HEK293 (cell line): ENCODE results near the gene SRP9.

ENCODE experiments used
- CTCF ChIA-PET: fragments of 350-600 bp; formaldehyde crosslinking; extraction: SDS; loops from one replicate; lab custom pipeline; 2021; ENCODE audit warnings: antibody characterized with exemption; lab: Yijun Ruan, JAX
- POLR2A ChIA-PET: fragments of 300-600 bp; formaldehyde crosslinking; extraction: SDS; loops from one replicate; lab custom pipeline; 2020; ENCODE audit warnings: antibody characterized with exemption, inconsistent platforms; lab: Yijun Ruan, JAX
- H3K27ac ChIP-seq: fragments of 200-500 bp; sonication (Bioruptor generic); 2 replicates; pipeline ENCODE4 v1.5.1; 2014; ENCODE audit warnings: low read depth, low read length, control low read depth, inconsistent platforms; ENCODE audit errors: extremely low read depth
- H3K36me3 ChIP-seq, 2 experiments: fragments of 200-500 bp in 1 of 2; sonication (Bioruptor generic) in 1 of 2; 1 replicate in 1 of 2; 2 replicates in 1 of 2; pipeline ENCODE4 v1.5.1; 2014 to 2017; ENCODE audit warnings: inconsistent platforms in 2 of 2, low read length in 2 of 2; ENCODE audit not compliant: control insufficient read depth in 2 of 2, insufficient read depth in 1 of 2
- H3K4me1 ChIP-seq: fragments of 200-500 bp; sonication (Bioruptor generic); 2 replicates; pipeline ENCODE4 v1.5.1; 2014; ENCODE audit warnings: mild to moderate bottlenecking, low read length, inconsistent platforms; ENCODE audit not compliant: control insufficient read depth, insufficient read depth
- H3K4me3 ChIP-seq: 2 replicates; pipeline ENCODE4 v1.5.1; 2011; ENCODE audit warnings: low read depth, mild to moderate bottlenecking, control low read depth, low read length, moderate library complexity
- H3K9me3 ChIP-seq: fragments of 200-500 bp; sonication (Bioruptor generic); 2 replicates; pipeline ENCODE4 v1.5.1; 2014; ENCODE audit warnings: low read depth, low read length, inconsistent platforms; ENCODE audit not compliant: control insufficient read depth, insufficient read depth
- KLF1 ChIP-seq: fragments of 450-650 bp; formaldehyde crosslinking; IDR thresholded peaks from 2 replicates; pipeline ENCODE4 v1.5.1; 2016; ENCODE audit warnings: missing biosample characterization, missing genetic modification characterization
- PRDM10 ChIP-seq: fragments of 450-650 bp; formaldehyde crosslinking; IDR thresholded peaks from 2 replicates; pipeline ENCODE4 v1.5.1; 2016; ENCODE audit warnings: missing biosample characterization, missing genetic modification characterization
- PRDM2 ChIP-seq: fragments of 450-650 bp; formaldehyde crosslinking; IDR thresholded peaks from 2 replicates; pipeline ENCODE4 v1.5.1; 2016; ENCODE audit warnings: missing biosample characterization, missing genetic modification characterization, borderline replicate concordance
- SP2 ChIP-seq: fragments of 450-650 bp; formaldehyde crosslinking; IDR thresholded peaks from 2 replicates; pipeline ENCODE4 v1.5.1; 2016; ENCODE audit warnings: missing biosample characterization, missing genetic modification characterization
- WT1 ChIP-seq: fragments of 450-650 bp; formaldehyde crosslinking; IDR thresholded peaks from 2 replicates; pipeline ENCODE4 v1.5.1; 2016; ENCODE audit warnings: missing biosample characterization, missing genetic modification characterization
- ZBTB10 ChIP-seq: fragments of 450-650 bp; formaldehyde crosslinking; IDR thresholded peaks from 2 replicates; pipeline ENCODE4 v1.5.1; 2016; ENCODE audit warnings: missing biosample characterization, missing genetic modification characterization
- ZBTB17 ChIP-seq: fragments of 450-650 bp; formaldehyde crosslinking; IDR thresholded peaks from 2 replicates; pipeline ENCODE4 v1.5.1; 2016; ENCODE audit warnings: missing biosample characterization, missing genetic modification characterization
- ZBTB21 ChIP-seq: fragments of 450-650 bp; formaldehyde crosslinking; IDR thresholded peaks from 2 replicates; pipeline ENCODE4 v1.5.1; 2017; ENCODE audit warnings: missing biosample characterization, missing genetic modification characterization
- ZFP41 ChIP-seq: fragments of 450-650 bp; formaldehyde crosslinking; IDR thresholded peaks from 2 replicates; pipeline ENCODE4 v1.5.1; 2016; ENCODE audit warnings: missing biosample characterization, missing genetic modification characterization, borderline replicate concordance
- ZNF112 ChIP-seq: fragments of 450-650 bp; formaldehyde crosslinking; IDR thresholded peaks from 2 replicates; pipeline ENCODE4 v1.5.0; 2017; ENCODE audit warnings: missing biosample characterization, missing genetic modification characterization
- ZNF146 ChIP-seq: fragments of 450-650 bp; formaldehyde crosslinking; IDR thresholded peaks from 2 replicates; pipeline ENCODE4 v1.5.1; 2016; ENCODE audit warnings: missing biosample characterization, missing genetic modification characterization
- ZNF16 ChIP-seq: fragments of 450-650 bp; formaldehyde crosslinking; IDR thresholded peaks from 2 replicates; pipeline ENCODE4 v1.5.1; 2016; ENCODE audit warnings: low read depth, missing biosample characterization, missing genetic modification characterization
- ZNF169 ChIP-seq: fragments of 450-650 bp; formaldehyde crosslinking; IDR thresholded peaks from 2 replicates; pipeline ENCODE4 v1.5.1; 2016; ENCODE audit warnings: missing biosample characterization, missing genetic modification characterization
- ZNF211 ChIP-seq: fragments of 450-650 bp; formaldehyde crosslinking; IDR thresholded peaks from 2 replicates; pipeline ENCODE4 v1.5.1; 2016; ENCODE audit warnings: low read depth, missing biosample characterization, missing genetic modification characterization
- ZNF23 ChIP-seq: fragments of 450-650 bp; formaldehyde crosslinking; IDR thresholded peaks from 2 replicates; pipeline ENCODE4 v1.5.1; 2016; ENCODE audit warnings: missing biosample characterization, missing genetic modification characterization, borderline replicate concordance
- ZNF362 ChIP-seq: fragments of 450-650 bp; formaldehyde crosslinking; IDR thresholded peaks from 2 replicates; pipeline ENCODE4 v1.5.1; 2016; ENCODE audit warnings: missing biosample characterization, missing genetic modification characterization
- ZNF473 ChIP-seq: fragments of 450-650 bp; formaldehyde crosslinking; IDR thresholded peaks from 2 replicates; pipeline ENCODE4 v1.5.1; 2017; ENCODE audit warnings: missing biosample characterization, missing genetic modification characterization
- ZNF513 ChIP-seq: fragments of 450-650 bp; IDR thresholded peaks from 2 replicates; pipeline ENCODE4 v1.5.1; 2018; ENCODE audit warnings: missing biosample characterization, missing genetic modification characterization
- ZNF664 ChIP-seq: fragments of 450-650 bp; formaldehyde crosslinking; IDR thresholded peaks from 2 replicates; pipeline ENCODE4 v1.5.1; 2016; ENCODE audit warnings: missing biosample characterization, missing genetic modification characterization
- ZNF791 ChIP-seq: fragments of 450-650 bp; formaldehyde crosslinking; IDR thresholded peaks from 2 replicates; pipeline ENCODE4 v1.5.1; 2016; ENCODE audit warnings: missing biosample characterization, missing genetic modification characterization

SRP9 gene

GRCh38 chr1:225772323-225772768, 5.3 kb upstream of the SRP9 start:
- CTCF ChIA-PET, result interaction anchor here (0.6 to 25.5 kb wide), 87 partner anchors 9 to 293 kb away, joined by 3 to 567 read pairs (median 5); partner anchors contain the start of genes ENAH, EPHX1 and PYCR2
- Histone ChIP-seq H3K4me3 (no peak overlapping the region), H3K4me1 (peaks cover 11% of the 10 kb centered on the region), H3K9me3 (no peaks in the 10 kb centered on the region), H3K36me3 (no peaks in the 10 kb centered on the region), H3K27ac (no peak overlapping the region)
- POLR2A ChIA-PET, result interaction anchor here (0.7 to 5.0 kb wide), 15 partner anchors 10 to 291 kb away, joined by 3 to 41 read pairs (median 4); partner anchors contain the start of genes ENAH, EPHX1 and PYCR2
- TF ChIP-seq KLF1 (tag by site-specific recombination), result no peak
- no peak for TF ChIP-seq ZNF211 (tag by site-specific recombination)
- no peak for TF ChIP-seq PRDM10 (tag by site-specific recombination)
- TF ChIP-seq ZNF362 (tag by site-specific recombination), result no peak
- no peak for TF ChIP-seq ZNF112
- TF ChIP-seq SP2, result no peak
- TF ChIP-seq ZNF791, result no peak
- TF ChIP-seq ZNF146 (tag by site-specific recombination), result no peak
- peak; percentile 84 for TF ChIP-seq ZBTB17
- no peak for TF ChIP-seq ZNF16 (tag by site-specific recombination)
- no peak for TF ChIP-seq PRDM2 (tag by site-specific recombination)
- TF ChIP-seq ZBTB21, result 0 out of 2 replicates have a peak, but pooled peaks have one; percentile 7
- no peak for TF ChIP-seq ZNF513 (tag by site-specific recombination)
- peak; percentile 57; the same call in 1 of the 2 replicates for TF ChIP-seq WT1 (tag by site-specific recombination)
- TF ChIP-seq ZBTB10 (tag by site-specific recombination), result no peak
- no peak for TF ChIP-seq ZNF23 (tag by site-specific recombination)
- no peak for TF ChIP-seq ZNF169 (tag by site-specific recombination)
- TF ChIP-seq ZFP41 (tag by site-specific recombination), result no peak
- no peak for TF ChIP-seq ZNF473 (tag by site-specific recombination)
- no peak; the same call in 1 of the 2 replicates for TF ChIP-seq ZNF664 (tag by site-specific recombination)
